Keratinocyte (primary cell): ENCODE data around the gene MYL7. TPM values are rescaled to one million over a fixed set of nuclear protein-coding genes. Genes with fewer than 3 reads are reported as not detected.

Source experiments
- DNase-seq: peaks from one replicate; pipeline ENCODE4 v3.0.0-alpha.2; 2011; ENCODE audit warnings: low read depth, missing footprints, low spot score
- FAIRE-seq: peaks from 2 replicates; lab custom pipeline; 2011; peaks lifted over from hg19 to GRCh38; lab: Jason Lieb, UNC
- H2AFZ ChIP-seq: 2 replicates; pipeline ENCODE4 v1.6.0; 2012; ENCODE audit warnings: low read length, control low read depth, inconsistent platforms; ENCODE audit not compliant: control insufficient read depth
- H3K27ac ChIP-seq: 2 replicates; pipeline ENCODE4 v1.5.1; 2011; ENCODE audit warnings: low read length; ENCODE audit not compliant: control insufficient read depth, insufficient read depth
- H3K27me3 ChIP-seq: 3 replicates; pipeline ENCODE4 v1.6.0; 2011; ENCODE audit warnings: low read length; ENCODE audit not compliant: control insufficient read depth, insufficient read depth; ENCODE audit errors: extremely low read depth
- H3K36me3 ChIP-seq, 2 experiments: 2 replicates in 1 of 2; 3 replicates in 1 of 2; pipeline ENCODE4 v1.5.1; 2011; ENCODE audit warnings: low read length in 2 of 2, mild to moderate bottlenecking in 1 of 2; ENCODE audit not compliant: control insufficient read depth in 2 of 2, insufficient read depth in 2 of 2; ENCODE audit errors: extremely low read depth in 1 of 2
- H3K4me1 ChIP-seq: 3 replicates; pipeline ENCODE4 v1.5.1; 2011; ENCODE audit warnings: low read length; ENCODE audit not compliant: control insufficient read depth, insufficient read depth; ENCODE audit errors: extremely low read depth
- H3K4me2 ChIP-seq: 3 replicates; pipeline ENCODE4 v1.6.0; 2011; ENCODE audit warnings: low read depth, low read length; ENCODE audit not compliant: control insufficient read depth, insufficient read depth; ENCODE audit errors: extremely low read depth
- H3K4me3 ChIP-seq, 3 experiments: fragments of 200-600 bp in 1 of 3; sonication (generic) in 1 of 3; 2 replicates in 2 of 3; 3 replicates in 1 of 3; pipeline ENCODE4 v1.5.1; 2011 to 2016; ENCODE audit warnings: low read length in 3 of 3, mild to moderate bottlenecking in 3 of 3, control low read depth in 2 of 3, inconsistent platforms in 1 of 3, low read depth in 1 of 3, mixed read lengths in 1 of 3, mixed run types in 1 of 3, moderate library complexity in 1 of 3; ENCODE audit not compliant: control insufficient read depth in 2 of 3, insufficient read depth in 2 of 3; ENCODE audit errors: extremely low read depth in 1 of 3
- H3K79me2 ChIP-seq: 2 replicates; pipeline ENCODE4 v1.6.0; 2012; ENCODE audit warnings: low read length; ENCODE audit not compliant: control insufficient read depth, insufficient read depth
- H3K9ac ChIP-seq: 3 replicates; pipeline ENCODE4 v1.6.0; 2011; ENCODE audit warnings: low read length; ENCODE audit not compliant: control insufficient read depth, insufficient read depth; ENCODE audit errors: extremely low read depth
- H3K9me1 ChIP-seq: 3 replicates; pipeline ENCODE4 v1.6.0; 2011; ENCODE audit warnings: low read length; ENCODE audit not compliant: control insufficient read depth, insufficient read depth; ENCODE audit errors: extremely low read depth
- H3K9me3 ChIP-seq: 2 replicates; pipeline ENCODE4 v1.5.1; 2012; ENCODE audit warnings: low read depth, low read length; ENCODE audit not compliant: control insufficient read depth
- H4K20me1 ChIP-seq: 3 replicates; pipeline ENCODE4 v1.6.0; 2011; ENCODE audit warnings: low read length; ENCODE audit not compliant: control insufficient read depth, insufficient read depth; ENCODE audit errors: extremely low read depth
- EZH2 ChIP-seq: IDR thresholded peaks from one replicate; pipeline ENCODE4 v1.6.1; 2012; ENCODE audit warnings: inconsistent platforms, mild to moderate bottlenecking, low read length, moderate library complexity
- dilution Hi-C: fragments of 300-500 bp; cut with MboI; formaldehyde crosslinking; loops from one replicate; pipeline ENCODE4 v1.7.0; 2020; ENCODE audit warnings: low sequenced_read_pairs; ENCODE audit not compliant: extremely low pct_ligation_motif_present
- polyA plus RNA-seq, 5 experiments: library from polyadenylated mRNA; depleted of rRNA in 3 of 5; stranded (reverse) in 3 of 5; stranded (forward) in 1 of 5; unstranded in 1 of 5; fragments of >200 nt; gene quantifications; 1 replicate in 1 of 5; 2 replicates in 3 of 5; 3 replicates in 1 of 5; pipeline versions ENCODE4 v1.2.1 to v1.2.3, GENCODE V29; 2011 to 2012; ENCODE audit warnings: missing spikeins in 2 of 5, low read depth in 1 of 5, low replicate concordance in 1 of 5
- TF ChIP-seq, protein P1 (sequence below), 3 experiments: IDR thresholded peaks in 1 of 3; conservative IDR thresholded peaks in 1 of 3; optimal IDR thresholded peaks in 1 of 3; 2 replicates in 2 of 3; 3 replicates in 1 of 3; pipeline versions ENCODE3 to v1.5.1; 2011; ENCODE audit warnings: low read length in 3 of 3, mild to moderate bottlenecking in 3 of 3, moderate library complexity in 2 of 3, control low read depth in 1 of 3, inconsistent platforms in 1 of 3; ENCODE audit not compliant: insufficient read depth in 2 of 3; ENCODE audit errors: extremely low read depth in 1 of 3

The MYL7 gene
- polyA plus RNA-seq, 1 donor (not counting 4 experiments of a cell fraction or from before 2014, with no cell fraction given), result 0.59 TPM

DNA sequence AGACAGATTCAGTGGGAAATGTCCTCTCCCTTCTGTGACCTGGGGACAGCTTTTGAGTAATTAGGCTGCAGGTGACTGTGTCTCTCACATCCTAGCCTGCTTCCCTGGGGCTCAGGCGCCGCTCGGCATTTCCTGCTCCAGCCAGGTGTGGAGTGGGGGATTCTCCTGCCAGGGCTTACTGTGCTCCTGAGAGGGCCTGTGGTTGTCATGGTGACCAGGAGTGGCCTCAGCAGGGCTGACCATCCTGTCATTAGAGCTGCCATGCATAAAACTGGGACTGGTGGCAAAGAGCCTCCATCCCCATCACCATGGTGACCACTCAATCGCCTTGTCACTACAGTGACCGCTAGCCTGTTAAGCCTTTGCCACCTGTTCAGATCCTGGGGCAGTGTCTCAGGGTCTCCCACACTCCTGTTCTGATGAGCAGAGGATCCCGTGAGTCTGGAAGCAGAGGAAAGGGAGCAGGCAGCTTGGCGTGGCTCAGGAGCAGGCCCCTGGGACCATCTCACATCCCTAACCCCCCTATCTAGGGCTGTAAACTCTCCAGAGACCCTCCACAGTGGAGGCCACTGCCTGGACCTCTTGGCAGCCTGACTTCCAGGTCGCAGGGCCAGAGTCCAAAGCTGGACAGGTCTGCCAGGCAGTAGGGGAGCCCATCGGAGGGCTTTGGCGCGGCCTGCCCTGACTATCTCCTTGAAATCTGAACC, 48.3 kb upstream of the MYL7 start, which contains the start of gene GCK:
TSS of gene GCK (minus strand) at position 154 of the 707 bp plus-strand sequence. CDS start 486 bp downstream, outside the sequence.
- no peak for DNase-seq
- Histone ChIP-seq H3K4me1 (peaks cover 10% of the 10 kb centered on the region), H3K27me3 (peaks cover 8% of the 10 kb centered on the region), H3K9me1 (no peaks in the 10 kb centered on the region), H3K4me2 (no peak within 1 kb of the TSS), H3K9ac (no peak within 1 kb of the TSS), H4K20me1 (no peaks in the 10 kb centered on the region), H3K9me3 (no peaks in the 10 kb centered on the region), H3K79me2 (no peaks in the 10 kb centered on the region), H3K36me3 (no peaks in the 10 kb centered on the region), H3K4me3 (no peak within 1 kb of the TSS), H3K27ac (no peak within 1 kb of the TSS), H2AFZ (no peak within 1 kb of the TSS)
- FAIRE-seq, result no peak
- TF ChIP-seq, protein P1, sequence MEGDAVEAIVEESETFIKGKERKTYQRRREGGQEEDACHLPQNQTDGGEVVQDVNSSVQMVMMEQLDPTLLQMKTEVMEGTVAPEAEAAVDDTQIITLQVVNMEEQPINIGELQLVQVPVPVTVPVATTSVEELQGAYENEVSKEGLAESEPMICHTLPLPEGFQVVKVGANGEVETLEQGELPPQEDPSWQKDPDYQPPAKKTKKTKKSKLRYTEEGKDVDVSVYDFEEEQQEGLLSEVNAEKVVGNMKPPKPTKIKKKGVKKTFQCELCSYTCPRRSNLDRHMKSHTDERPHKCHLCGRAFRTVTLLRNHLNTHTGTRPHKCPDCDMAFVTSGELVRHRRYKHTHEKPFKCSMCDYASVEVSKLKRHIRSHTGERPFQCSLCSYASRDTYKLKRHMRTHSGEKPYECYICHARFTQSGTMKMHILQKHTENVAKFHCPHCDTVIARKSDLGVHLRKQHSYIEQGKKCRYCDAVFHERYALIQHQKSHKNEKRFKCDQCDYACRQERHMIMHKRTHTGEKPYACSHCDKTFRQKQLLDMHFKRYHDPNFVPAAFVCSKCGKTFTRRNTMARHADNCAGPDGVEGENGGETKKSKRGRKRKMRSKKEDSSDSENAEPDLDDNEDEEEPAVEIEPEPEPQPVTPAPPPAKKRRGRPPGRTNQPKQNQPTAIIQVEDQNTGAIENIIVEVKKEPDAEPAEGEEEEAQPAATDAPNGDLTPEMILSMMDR (optimal IDR thresholded peaks at IDR 0.05 in 1 of 3, IDR thresholded peaks at IDR 0.05 in 1 of 3, conservative IDR thresholded peaks at IDR 0.05 in 1 of 3; ENCODE audit: extremely low read depth in 1 of 3, insufficient read depth in 2 of 3, low read length in 3 of 3), result no peak
- no peak for TF ChIP-seq EZH2
- dilution Hi-C loops, result no loop called here

DNA sequence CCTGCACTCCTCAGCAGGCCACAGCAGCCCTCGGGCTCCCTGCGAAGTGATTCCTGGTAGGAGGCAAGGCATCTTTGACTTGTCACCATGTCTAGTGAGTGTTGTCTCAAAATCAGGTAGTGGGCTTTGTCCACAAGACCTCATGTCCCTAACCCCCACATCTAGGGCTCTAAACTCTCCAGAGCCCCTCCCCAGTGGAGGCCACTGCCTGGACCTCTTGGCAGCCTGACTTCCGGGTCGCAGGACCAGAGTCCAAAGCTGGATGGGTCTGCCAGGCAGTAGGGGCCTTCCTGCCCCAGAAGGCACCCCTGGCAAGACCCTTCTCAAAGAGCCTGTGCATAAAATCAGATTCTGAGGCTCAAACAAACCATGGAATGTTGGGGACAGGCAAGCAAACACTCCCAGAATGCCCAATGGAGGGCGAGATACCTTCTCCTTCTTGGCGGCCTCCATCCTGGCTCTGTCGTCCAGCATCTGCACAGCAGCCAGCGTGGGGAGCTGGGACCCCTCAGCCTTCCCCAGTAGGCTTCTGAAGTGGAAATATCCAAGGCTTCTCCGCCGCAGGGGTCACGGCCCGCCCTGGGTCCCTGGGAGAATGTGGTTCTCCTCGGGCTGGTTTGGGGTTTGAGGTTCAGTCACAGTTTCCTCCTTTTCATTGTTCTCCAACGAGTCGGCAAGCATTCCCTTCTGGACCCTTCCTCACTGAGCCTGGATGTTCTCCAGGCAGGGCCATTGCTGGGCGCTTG, 47.5 kb upstream of the MYL7 start:
- H3K9me1 ChIP-seq, result no peaks in the 10 kb centered on the region
- DNase-seq (no peak), FAIRE-seq (no peak)
- TF ChIP-seq, protein P1 (optimal IDR thresholded peaks at IDR 0.05 in 1 of 3, IDR thresholded peaks at IDR 0.05 in 1 of 3, conservative IDR thresholded peaks at IDR 0.05 in 1 of 3; ENCODE audit: extremely low read depth in 1 of 3, insufficient read depth in 2 of 3, low read length in 3 of 3), result no peak
- no peak for TF ChIP-seq EZH2
- H3K27me3 ChIP-seq, result peaks cover 8% of the 10 kb centered on the region
- no peaks in the 10 kb centered on the region for H4K20me1 ChIP-seq
- no peaks in the 10 kb centered on the region for H3K9me3 ChIP-seq
- H3K9ac ChIP-seq, result no peak overlapping the region
- peaks cover 15% of the 10 kb centered on the region for H3K4me1 ChIP-seq
- H3K79me2 ChIP-seq, result no peaks in the 10 kb centered on the region
- H2AFZ ChIP-seq, result no peak overlapping the region
- no peak overlapping the region for H3K4me3 ChIP-seq
- no peak overlapping the region for H3K27ac ChIP-seq
- dilution Hi-C loops, result no loop called here
- H3K36me3 ChIP-seq, result no peaks in the 10 kb centered on the region
- no peak overlapping the region for H3K4me2 ChIP-seq
